ENCODE data around the gene ZNF391.
"Not testable (repeated sequence)": the region's sequence is repeated elsewhere in the genome, so short reads cannot be mapped to it uniquely, and the experiment has no call there.

The ZNF391 gene

DNA sequence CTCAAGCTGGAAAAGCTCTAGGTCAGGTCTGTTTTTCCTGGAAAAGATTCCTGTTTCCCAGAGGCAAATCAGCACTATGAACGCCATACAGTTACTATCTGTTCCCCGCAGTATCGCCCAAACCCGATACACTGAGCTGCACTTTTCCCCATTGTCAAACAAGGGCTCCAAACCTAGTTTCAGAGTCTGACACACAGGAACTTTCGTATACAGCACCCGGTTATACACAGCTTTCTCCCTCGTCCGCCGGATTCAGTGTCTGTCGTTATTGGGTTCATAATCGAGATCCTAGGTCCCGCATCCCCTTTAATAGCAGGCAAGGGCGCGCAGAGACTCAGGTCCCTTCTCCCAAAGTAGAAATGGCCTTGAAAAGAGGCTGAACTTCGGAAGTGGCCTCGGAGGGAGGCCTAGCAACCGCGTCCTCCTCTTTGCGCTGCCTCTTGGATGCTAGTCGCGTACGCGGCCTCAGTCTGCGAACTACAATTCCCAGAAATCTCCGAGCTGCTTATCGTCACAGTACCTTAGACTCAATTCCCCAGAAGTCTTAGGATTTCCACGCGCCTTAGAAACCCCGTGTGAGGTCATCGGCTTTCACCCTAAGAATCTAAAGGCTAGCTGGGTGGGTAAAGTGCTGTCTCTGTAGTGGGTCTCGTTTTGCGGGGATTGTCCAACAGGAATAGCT lies 34.2 kb downstream of the ZNF391 start:
- no peak for DNase-seq (ENCODE audit: low read depth, low spot score)

- not testable (repeated sequence) for DNase-seq (ENCODE audit: low read depth, low spot score)
These were observed 36.3 kb downstream of the ZNF391 start for GRCh38 chr6:27424851-27425250.

DNA sequence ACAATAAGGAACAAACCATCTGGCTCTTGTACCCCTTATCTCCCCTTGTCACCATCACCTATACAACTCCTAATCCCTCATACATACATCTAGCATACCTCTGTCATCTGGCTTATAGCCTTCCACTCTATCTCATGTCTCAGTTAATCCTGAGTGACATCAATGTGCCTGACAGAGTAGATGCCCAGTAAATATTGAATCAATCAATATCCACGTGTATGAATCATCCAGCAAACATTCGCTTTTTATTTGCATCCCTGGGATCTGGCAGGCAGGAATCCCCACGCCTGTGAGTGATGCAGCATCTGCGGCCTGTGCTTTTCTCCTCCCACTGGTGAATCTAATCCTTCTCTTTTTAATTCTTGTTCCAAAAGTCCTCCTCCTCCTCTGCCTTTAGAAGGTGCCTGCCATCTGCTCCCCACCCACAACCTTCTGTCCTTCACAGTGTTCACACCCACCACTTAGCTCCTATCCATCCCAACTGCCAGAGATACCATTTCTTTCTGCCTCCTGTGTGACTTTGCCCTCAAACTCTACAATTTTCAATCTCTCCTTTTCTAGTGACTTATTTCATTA lies 37.6 kb downstream of the ZNF391 start:
- DNase-seq (ENCODE audit: low read depth, low spot score), result no peak

GRCh38 chr6:27428502-27428901 lies 39.9 kb downstream of the ZNF391 start:
- DNase-seq (ENCODE audit: low read depth, low spot score), result no peak

DNA sequence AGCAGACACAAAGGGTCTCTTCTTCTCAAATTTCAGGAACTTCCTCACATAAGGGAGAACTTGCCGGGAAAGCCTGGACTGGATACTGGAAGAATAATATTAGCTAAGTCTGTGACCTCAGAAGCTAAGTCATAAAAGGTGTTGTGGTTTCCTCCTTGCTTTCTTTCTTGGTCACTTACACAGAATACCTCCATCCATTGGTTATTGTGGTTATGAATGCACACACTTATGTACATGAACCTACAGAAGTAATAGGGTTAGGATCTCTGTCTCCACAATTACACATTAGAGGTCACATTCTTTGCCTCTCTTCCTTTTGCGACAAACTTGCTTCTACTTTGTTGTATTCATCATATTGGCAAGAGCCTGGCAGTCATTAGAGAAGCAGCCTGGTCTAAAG lies 40.4 kb downstream of the ZNF391 start:
- DNase-seq (ENCODE audit: low read depth, low spot score), result no peak

DNA sequence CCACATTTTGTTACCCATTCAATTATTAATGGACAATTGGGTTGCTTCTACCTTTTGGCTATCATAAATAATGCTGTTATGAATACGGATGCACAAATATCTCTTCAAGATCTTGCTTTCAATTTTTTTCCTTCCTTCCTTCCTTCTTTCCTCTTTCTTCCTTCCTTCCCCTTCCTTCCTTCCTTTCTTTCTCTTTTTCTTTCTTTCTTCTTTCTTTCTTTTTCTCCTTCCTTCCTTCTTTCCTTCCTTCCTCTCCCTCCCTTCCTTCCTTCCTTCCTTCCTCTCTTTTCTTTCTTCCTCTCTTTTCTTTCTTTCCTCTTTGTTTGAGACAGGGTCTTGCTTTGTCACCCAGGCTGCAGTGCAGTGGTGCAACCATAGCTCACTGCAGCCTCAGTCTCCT lies 45.2 kb downstream of the ZNF391 start:
- no peak for DNase-seq (ENCODE audit: low read depth, low spot score)

DNA sequence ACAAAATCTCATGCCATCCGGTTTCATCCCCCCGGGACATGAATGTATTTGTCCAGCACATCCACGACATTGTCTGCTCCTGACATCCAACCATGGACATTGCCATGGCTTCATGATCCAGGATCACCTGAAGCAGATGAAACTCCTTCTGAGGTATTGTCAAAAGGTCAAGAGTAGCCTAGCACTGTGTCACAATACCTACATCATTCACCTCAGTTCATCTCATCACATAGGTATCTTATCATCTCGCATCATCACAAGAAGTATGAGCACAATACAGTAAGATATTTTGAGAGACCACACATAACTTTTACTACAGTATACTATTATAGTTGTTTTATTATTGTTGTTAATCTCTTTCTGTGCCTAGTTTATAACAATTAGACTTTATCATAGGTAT lies 50.8 kb downstream of the ZNF391 start:
- no peak for DNase-seq (ENCODE audit: low read depth, low spot score)

GRCh38 chr6:27441001-27441400 lies 52.4 kb downstream of the ZNF391 start:
- no peak for DNase-seq (ENCODE audit: low read depth, low spot score)

GRCh38 chr6:27442932-27443331 lies 54.4 kb downstream of the ZNF391 start:
- DNase-seq (ENCODE audit: low read depth, low spot score), result no peak

DNA sequence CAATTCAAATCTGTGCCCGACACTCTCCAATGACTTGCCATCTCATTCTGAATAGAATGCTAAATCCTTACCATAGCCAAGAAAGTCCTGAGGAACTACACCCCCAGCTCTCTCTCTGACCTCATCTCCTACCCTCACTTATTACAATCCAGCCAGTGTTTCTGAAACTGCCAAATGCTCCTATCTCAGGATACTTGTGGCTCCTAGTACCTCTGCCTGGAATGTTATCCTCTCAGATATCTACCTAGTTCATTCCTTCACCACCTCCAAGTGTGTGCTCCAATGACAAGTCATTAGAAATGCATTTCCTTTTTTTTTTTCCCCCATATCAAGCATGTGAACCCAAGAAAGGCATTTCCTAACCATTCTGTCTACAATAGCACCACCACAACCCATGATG lies 59.9 kb downstream of the ZNF391 start:
- DNase-seq (ENCODE audit: low read depth, low spot score), result no peak

GRCh38 chr6:27451660-27452390 lies 63.3 kb downstream of the ZNF391 start:
- no peak for DNase-seq (ENCODE audit: low read depth, low spot score)

- DNase-seq (ENCODE audit: low read depth, low spot score), result no peak
These were observed 63.9 kb downstream of the ZNF391 start for GRCh38 chr6:27452496-27452897.

All from activated naive CD8-positive, alpha-beta T cell treated with anti-CD3 and anti-CD28 coated beads, Interleukin-2, amount 50 U/mL, for 16 hours (primary cell).